ENCODE results near the gene KRTAP13-1.

GRCh38 chr21:30425826-30426225 is 30.0 kb downstream of the KRTAP13-1 start, which contains the start of gene KRTAP13-3:
- TF ChIP-seq POLR2A (IDR thresholded peaks at IDR 0.05; ENCODE audit: low read depth, low read length) (no peak), CTCF (conservative IDR thresholded peaks at IDR 0.05; ENCODE audit: low read depth, low read length) (no peak), RFX5 (IDR thresholded peaks at IDR 0.05; ENCODE audit: low read depth, low read length) (no peak), MAFK (IDR thresholded peaks at IDR 0.05; ENCODE audit: low read depth, low read length) (no peak), BHLHE40 (IDR thresholded peaks at IDR 0.05; ENCODE audit: low read depth, low read length) (no peak), CHD1 (IDR thresholded peaks at IDR 0.05; ENCODE audit: low read depth, low read length) (no peak), RAD21 (IDR thresholded peaks at IDR 0.05; ENCODE audit: low read length) (no peak), CEBPB (IDR thresholded peaks at IDR 0.05; ENCODE audit: low read depth, low read length) (no peak), FOS (IDR thresholded peaks at IDR 0.05; ENCODE audit: low read depth, low read length) (no peak)
